Mesothelial cell of epicardium (in vitro differentiated cells): ENCODE measurements around the gene IRF2. TPM values are rescaled to one million over a fixed set of nuclear protein-coding genes. Genes with fewer than 3 reads are reported as not detected.

Experiments used
- DNase-seq, 2 experiments: peaks; one replicate each; pipeline ENCODE4 v3.0.0; 2021; ENCODE audit warnings: low spot score in 2 of 2; ENCODE audit not compliant: unreplicated experiment in 2 of 2
- H3K27ac Mint-ChIP-seq: 2 replicates; pipeline ENCODE4 v1.8.0; 2021; ENCODE audit warnings: mixed read lengths
- H3K27me3 Mint-ChIP-seq: 2 replicates; pipeline ENCODE4 v1.8.0; 2021; ENCODE audit warnings: low read depth, mixed read lengths
- H3K36me3 Mint-ChIP-seq: 2 replicates; pipeline ENCODE4 v1.8.0; 2021; ENCODE audit warnings: mixed read lengths
- H3K4me1 Mint-ChIP-seq: 2 replicates; pipeline ENCODE4 v1.8.0; 2021; ENCODE audit warnings: mixed read lengths
- H3K4me3 Mint-ChIP-seq: 2 replicates; pipeline ENCODE4 v1.8.0; 2021; ENCODE audit warnings: mild to moderate bottlenecking, moderate library complexity, mixed read lengths
- H3K9me3 Mint-ChIP-seq: 2 replicates; pipeline ENCODE4 v1.8.0; 2021; ENCODE audit warnings: mixed read lengths
- total RNA-seq: library from RNA; stranded (reverse); gene quantifications from 3 replicates; pipeline ENCODE4 v1.2.1, GENCODE V29; 2021
- TF ChIP-seq, protein P1 (sequence below): fragments of 200-600 bp; sonication (generic); IDR thresholded peaks from one replicate; pipeline ENCODE4 v1.5.0; 2021; ENCODE audit warnings: antibody characterized with exemption; ENCODE audit not compliant: unreplicated experiment

IRF2 gene
- total RNA-seq, 1 donor from 2014 or later, result 15.8 TPM

DNA sequence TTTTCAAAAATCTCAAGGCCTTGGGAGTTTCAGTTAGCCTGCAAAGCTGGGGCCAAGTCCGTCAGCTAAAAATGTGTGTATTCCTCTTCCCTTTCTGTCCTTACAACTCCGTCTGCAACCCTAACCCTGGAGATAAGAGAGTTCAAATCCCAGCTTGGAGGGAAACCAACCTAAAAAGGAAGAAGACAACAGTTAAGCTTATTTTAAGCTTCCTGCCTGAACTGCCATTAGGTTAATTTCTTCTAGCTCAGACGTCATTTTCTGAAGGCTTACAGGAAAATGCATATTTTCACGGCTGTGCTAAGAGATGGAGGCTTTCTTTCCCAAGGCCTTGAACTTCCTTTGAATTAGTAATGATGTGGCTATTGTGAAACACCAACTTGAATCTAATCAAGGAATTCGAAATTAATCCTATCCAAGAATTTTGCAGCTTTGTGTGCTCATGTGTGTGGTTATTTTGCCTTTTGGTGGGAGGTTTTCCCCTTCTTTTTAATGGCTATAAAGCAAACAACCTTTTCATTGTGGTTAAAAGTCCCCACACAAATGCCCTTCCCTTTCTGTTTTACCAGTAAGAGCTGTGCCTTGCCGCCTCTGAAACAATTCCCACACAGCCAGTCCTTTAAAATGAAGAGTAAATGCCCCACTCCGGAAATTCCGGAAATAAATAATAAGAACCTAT, 103.5 kb downstream of the IRF2 start:
- Mint-ChIP-seq H3K4me1 (peaks cover 7% of the 10 kb centered on the region), H3K27me3 (no peaks in the 10 kb centered on the region), H3K9me3 (peaks cover 13% of the 10 kb centered on the region), H3K36me3 (peaks cover 4% of the 10 kb centered on the region), H3K27ac (peak overlapping the region; percentile 75), H3K4me3 (no peak overlapping the region)
- TF ChIP-seq, protein P1, sequence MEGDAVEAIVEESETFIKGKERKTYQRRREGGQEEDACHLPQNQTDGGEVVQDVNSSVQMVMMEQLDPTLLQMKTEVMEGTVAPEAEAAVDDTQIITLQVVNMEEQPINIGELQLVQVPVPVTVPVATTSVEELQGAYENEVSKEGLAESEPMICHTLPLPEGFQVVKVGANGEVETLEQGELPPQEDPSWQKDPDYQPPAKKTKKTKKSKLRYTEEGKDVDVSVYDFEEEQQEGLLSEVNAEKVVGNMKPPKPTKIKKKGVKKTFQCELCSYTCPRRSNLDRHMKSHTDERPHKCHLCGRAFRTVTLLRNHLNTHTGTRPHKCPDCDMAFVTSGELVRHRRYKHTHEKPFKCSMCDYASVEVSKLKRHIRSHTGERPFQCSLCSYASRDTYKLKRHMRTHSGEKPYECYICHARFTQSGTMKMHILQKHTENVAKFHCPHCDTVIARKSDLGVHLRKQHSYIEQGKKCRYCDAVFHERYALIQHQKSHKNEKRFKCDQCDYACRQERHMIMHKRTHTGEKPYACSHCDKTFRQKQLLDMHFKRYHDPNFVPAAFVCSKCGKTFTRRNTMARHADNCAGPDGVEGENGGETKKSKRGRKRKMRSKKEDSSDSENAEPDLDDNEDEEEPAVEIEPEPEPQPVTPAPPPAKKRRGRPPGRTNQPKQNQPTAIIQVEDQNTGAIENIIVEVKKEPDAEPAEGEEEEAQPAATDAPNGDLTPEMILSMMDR, result no peak
- no peak for DNase-seq

DNA sequence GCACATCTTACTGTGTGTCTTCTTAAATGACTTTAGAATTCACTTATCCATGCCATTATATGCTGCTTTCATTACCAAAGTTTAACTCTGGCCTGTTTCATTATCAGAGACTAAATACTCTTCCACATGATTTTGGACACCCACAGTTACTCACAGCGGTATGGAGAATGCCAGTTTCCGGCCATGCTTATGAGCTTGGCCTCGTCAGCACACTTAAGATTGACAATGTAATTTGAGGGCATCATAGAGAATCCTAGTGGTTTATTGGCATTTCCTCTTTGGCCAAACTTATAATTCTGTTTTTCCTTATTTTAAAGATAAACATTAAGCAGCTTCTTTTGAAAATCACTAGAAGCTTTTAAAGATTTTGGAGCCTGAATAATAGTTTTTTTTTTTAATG, 104.5 kb downstream of the IRF2 start:
- Mint-ChIP-seq H3K4me3 (no peak overlapping the region), H3K27ac (peak overlapping the region; percentile 60), H3K36me3 (peaks cover 4% of the 10 kb centered on the region), H3K27me3 (no peaks in the 10 kb centered on the region), H3K9me3 (peaks cover 12% of the 10 kb centered on the region), H3K4me1 (peaks cover 4% of the 10 kb centered on the region)
- no peak for DNase-seq
- TF ChIP-seq, protein P1, result no peak

DNA sequence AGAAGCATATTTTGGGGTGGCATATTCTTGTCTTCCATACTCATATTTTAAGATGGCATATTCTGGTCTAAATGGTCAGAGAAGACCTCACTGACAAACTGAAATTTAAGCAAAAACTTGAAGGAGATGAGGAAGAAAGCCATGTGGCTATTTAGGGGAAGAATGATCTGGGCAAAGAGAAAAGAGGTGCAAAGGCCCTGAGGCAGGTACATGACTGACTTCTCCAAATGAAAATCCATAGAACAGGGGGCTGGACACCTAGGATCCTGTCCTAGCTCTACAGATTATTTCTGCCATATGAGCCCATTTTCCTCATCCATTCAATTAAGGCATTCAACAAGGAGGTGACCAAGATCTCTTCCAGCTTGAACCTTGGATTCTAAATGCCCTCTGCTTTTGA, 105.6 kb downstream of the IRF2 start:
- DNase-seq, result no peak
- H3K4me3 Mint-ChIP-seq, result no peak overlapping the region
- peaks cover 4% of the 10 kb centered on the region for H3K4me1 Mint-ChIP-seq
- H3K36me3 Mint-ChIP-seq, result peaks cover under 1% of the 10 kb centered on the region
- TF ChIP-seq, protein P1, result no peak
- H3K27me3 Mint-ChIP-seq, result no peaks in the 10 kb centered on the region
- H3K27ac Mint-ChIP-seq, result no peak overlapping the region
- H3K9me3 Mint-ChIP-seq, result peaks cover 4% of the 10 kb centered on the region

DNA sequence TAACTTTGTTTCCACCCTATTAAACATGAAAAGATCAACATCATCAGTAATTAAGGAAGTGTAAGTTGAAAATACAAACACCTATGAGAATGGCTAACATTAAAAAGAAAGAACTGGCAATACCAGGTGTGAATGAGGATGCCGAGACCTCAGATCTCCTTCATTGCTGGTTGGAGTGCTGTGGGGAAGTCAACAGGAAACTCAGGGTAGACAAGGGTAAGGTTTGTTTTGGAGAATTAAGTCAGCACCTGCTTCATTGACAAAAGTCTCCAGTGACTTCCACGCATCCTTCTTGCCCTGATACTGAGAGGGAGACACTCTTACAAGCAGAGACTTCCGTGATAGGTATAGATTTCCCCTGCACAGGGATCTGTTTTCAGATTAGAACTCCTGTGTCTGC, 106.1 kb downstream of the IRF2 start:
- Mint-ChIP-seq H3K4me3 (no peak overlapping the region), H3K36me3 (no peaks in the 10 kb centered on the region), H3K9me3 (peaks cover under 1% of the 10 kb centered on the region), H3K27ac (no peak overlapping the region), H3K27me3 (no peaks in the 10 kb centered on the region), H3K4me1 (peaks cover 4% of the 10 kb centered on the region)
- TF ChIP-seq, protein P1, result no peak
- no peak for DNase-seq

DNA sequence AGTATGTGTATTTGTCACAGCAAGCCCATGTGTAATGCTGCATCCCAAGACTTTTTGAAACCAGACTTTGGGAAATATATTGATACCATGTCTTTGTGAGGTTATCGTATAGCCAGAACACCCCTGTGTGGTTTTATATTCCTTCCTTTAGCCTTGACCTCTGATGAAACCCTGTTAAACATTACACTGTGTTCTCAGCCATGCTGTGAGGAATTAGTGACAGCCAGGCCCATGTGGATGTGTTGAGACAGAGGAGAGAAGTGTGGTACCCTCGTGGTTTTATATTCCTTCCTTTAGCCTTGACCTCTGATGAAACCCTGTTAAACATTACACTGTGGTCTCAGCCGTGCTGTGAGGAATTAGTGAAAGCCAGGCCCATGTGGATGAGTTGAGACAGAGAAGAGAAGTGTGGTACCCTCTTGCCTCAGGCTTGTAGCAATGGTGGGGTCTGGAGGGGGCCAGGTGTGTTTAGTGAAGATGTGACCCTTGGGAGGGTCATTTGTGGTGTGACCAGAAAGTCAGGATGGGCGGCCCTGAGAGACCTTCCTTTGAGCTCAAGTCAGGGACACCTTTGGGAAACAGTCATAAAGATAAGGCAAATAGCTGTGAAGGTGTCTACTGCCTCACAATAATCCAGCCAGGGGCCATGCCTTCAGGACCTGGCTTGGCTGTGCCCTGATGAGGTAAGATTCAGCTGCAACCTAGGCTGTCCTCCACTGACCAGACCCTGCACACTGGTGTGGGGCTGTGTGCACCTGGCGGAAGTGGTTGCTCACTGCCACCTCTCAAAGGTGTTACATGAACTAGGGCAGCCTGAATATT, 110.0 kb downstream of the IRF2 start:
- DNase-seq, result no peak

More for the DNA sequence above, 110.0 kb downstream of the IRF2 start:
- no peaks in the 10 kb centered on the region for H3K36me3 Mint-ChIP-seq
- no peak overlapping the region for H3K4me3 Mint-ChIP-seq
- no peak overlapping the region for H3K27ac Mint-ChIP-seq
- no peaks in the 10 kb centered on the region for H3K27me3 Mint-ChIP-seq
- peaks cover 14% of the 10 kb centered on the region for H3K4me1 Mint-ChIP-seq
- TF ChIP-seq, protein P1, result no peak
- H3K9me3 Mint-ChIP-seq, result peaks cover 5% of the 10 kb centered on the region
